ENCODE data around the gene ONECUT1. TPM values are rescaled to one million over a fixed set of nuclear protein-coding genes. Genes with fewer than 3 reads are reported as not detected.

ONECUT1 gene
- total RNA-seq, 4 donors from 2014 or later, result not detected

- no peak for DNase-seq
- intact Hi-C loops (cut with DNase I; ENCODE audit: low total_unique reads) (no loop called here), in situ Hi-C loops (cut with MboI; ENCODE audit: low sequenced_read_pairs in 4 of 4) (no loop called here)
- no peaks in the 10 kb centered on the region for H3K9me3 ChIP-seq
- peaks cover 8 to 37% of the 10 kb centered on the region in 2 donors for H3K4me1 ChIP-seq
- H3K27me3 ChIP-seq, result peaks cover 98 to 100% (median 98%) of the 10 kb centered on the region in 3 donors
- H3K4me3 ChIP-seq, result no peak overlapping the region
- H3K27ac ChIP-seq, result no peak overlapping the region
- TF ChIP-seq POLR2A (IDR thresholded peaks at IDR 0.05), result no peak
- no peak for TF ChIP-seq CTCF (IDR thresholded peaks at IDR 0.05 in 4 of 5, conservative IDR thresholded peaks at IDR 0.05 in 1 of 5)
- ATAC-seq, result no peak
- no peaks in the 10 kb centered on the region for H3K36me3 ChIP-seq
These were observed 11.6 kb upstream of the ONECUT1 start for GRCh38 chr15:52801748-52802085.

GRCh38 chr15:52800828-52801747 is 11.0 kb upstream of the ONECUT1 start:
- ATAC-seq (no peak), DNase-seq (no peak)
- intact Hi-C loops (cut with DNase I; ENCODE audit: low total_unique reads) (no loop called here), in situ Hi-C loops (cut with MboI; ENCODE audit: low sequenced_read_pairs in 4 of 4) (no loop called here)
- H3K27me3 ChIP-seq, result peaks cover 98 to 100% (median 98%) of the 10 kb centered on the region in 3 donors
- no peak for TF ChIP-seq POLR2A (IDR thresholded peaks at IDR 0.05)
- TF ChIP-seq CTCF (IDR thresholded peaks at IDR 0.05 in 4 of 5, conservative IDR thresholded peaks at IDR 0.05 in 1 of 5), result no peak
- H3K36me3 ChIP-seq, result no peaks in the 10 kb centered on the region
- H3K4me1 ChIP-seq, result peaks cover 8 to 37% of the 10 kb centered on the region in 2 donors
- no peaks in the 10 kb centered on the region for H3K9me3 ChIP-seq
- no peak overlapping the region for H3K27ac ChIP-seq
- H3K4me3 ChIP-seq, result no peak overlapping the region

- Histone ChIP-seq H3K4me1 (peaks cover 0 to 20% of the 10 kb centered on the region in 2 donors), H3K27me3 (peaks cover 97 to 100% (median 98%) of the 10 kb centered on the region in 3 donors), H3K4me3 (no peak overlapping the region), H3K27ac (no peak overlapping the region), H3K9me3 (no peaks in the 10 kb centered on the region), H3K36me3 (no peaks in the 10 kb centered on the region)
- intact Hi-C loops (cut with DNase I; ENCODE audit: low total_unique reads) (no loop called here), in situ Hi-C loops (cut with MboI; ENCODE audit: low sequenced_read_pairs in 4 of 4) (loop anchor here in 2 of 4 donors (25.0 kb wide), 1 partner anchor 913 kb away; no protein-coding TSS in a partner anchor)
- DNase-seq (no peak), ATAC-seq (no peak)
- TF ChIP-seq POLR2A (IDR thresholded peaks at IDR 0.05) (no peak), CTCF (IDR thresholded peaks at IDR 0.05 in 4 of 5, conservative IDR thresholded peaks at IDR 0.05 in 1 of 5) (no peak)
These were observed 9.1 kb upstream of the ONECUT1 start for GRCh38 chr15:52799145-52799811.

- ATAC-seq (no peak), DNase-seq (no peak)
- H3K36me3 ChIP-seq, result no peaks in the 10 kb centered on the region
- peaks cover 0 to 14% of the 10 kb centered on the region in 2 donors for H3K4me1 ChIP-seq
- peaks cover 97 to 100% (median 99%) of the 10 kb centered on the region in 3 donors for H3K27me3 ChIP-seq
- no peak for TF ChIP-seq CTCF (IDR thresholded peaks at IDR 0.05 in 4 of 5, conservative IDR thresholded peaks at IDR 0.05 in 1 of 5)
- no peak for TF ChIP-seq POLR2A (IDR thresholded peaks at IDR 0.05)
- H3K27ac ChIP-seq, result no peak overlapping the region
- peak overlapping the region in 2 of 4 donors; percentile 4 to 27 for H3K4me3 ChIP-seq
- in situ Hi-C loops (cut with MboI; ENCODE audit: low sequenced_read_pairs in 4 of 4), result loop anchor here in 2 of 4 donors (25.0 kb wide), 1 partner anchor 914 kb away; no protein-coding TSS in a partner anchor
- intact Hi-C loops (cut with DNase I; ENCODE audit: low total_unique reads), result no loop called here
- H3K9me3 ChIP-seq, result no peaks in the 10 kb centered on the region
These were observed 8.5 kb upstream of the ONECUT1 start for GRCh38 chr15:52798529-52799101.

Data from gastrocnemius medialis (tissue), 4 donors.